ENCODE results near the gene EFNA4.

DNA sequence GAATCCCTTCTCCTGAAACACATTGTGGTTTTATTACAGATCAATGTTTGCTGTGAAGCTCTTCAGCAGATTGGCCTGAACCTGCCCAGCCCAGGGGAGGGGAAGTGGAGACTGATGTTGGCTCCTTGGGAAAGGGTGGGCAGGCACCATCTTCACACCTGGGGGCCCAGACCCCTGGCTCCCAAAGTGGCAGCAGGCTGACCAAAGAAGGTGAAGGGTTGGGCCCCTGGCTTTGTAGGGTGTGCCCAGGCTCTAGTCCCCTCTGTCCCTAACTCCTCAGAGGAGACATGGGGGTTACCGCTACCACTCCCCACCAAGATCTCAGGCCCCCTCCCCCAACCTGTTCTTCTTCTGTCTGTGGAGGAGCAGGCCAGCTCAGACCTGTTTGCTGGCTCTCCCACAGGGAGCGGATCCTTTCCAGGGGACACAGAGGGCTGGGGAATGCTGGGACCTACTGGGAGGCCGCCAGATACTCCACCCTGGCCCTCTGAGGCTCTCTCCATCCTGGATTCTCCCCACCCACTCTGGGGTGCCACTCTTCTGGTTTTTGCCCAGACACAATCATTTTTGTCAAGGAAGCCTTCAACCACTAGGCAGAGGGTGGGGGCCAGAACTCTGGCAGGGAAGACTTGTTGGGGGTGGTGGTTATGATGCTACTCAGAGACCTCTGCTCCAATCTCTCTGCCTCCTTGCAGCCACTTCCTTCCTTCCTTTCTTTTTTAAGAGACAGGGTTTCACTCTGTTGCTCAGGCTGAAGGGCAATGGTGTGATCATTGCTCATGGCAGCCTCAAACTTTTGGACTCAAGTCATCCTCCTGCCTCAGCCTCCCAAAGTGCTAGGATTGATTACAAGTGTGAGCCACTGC lies 10.1 kb downstream of the EFNA4 start:
- TF ChIP-seq, protein P1, sequence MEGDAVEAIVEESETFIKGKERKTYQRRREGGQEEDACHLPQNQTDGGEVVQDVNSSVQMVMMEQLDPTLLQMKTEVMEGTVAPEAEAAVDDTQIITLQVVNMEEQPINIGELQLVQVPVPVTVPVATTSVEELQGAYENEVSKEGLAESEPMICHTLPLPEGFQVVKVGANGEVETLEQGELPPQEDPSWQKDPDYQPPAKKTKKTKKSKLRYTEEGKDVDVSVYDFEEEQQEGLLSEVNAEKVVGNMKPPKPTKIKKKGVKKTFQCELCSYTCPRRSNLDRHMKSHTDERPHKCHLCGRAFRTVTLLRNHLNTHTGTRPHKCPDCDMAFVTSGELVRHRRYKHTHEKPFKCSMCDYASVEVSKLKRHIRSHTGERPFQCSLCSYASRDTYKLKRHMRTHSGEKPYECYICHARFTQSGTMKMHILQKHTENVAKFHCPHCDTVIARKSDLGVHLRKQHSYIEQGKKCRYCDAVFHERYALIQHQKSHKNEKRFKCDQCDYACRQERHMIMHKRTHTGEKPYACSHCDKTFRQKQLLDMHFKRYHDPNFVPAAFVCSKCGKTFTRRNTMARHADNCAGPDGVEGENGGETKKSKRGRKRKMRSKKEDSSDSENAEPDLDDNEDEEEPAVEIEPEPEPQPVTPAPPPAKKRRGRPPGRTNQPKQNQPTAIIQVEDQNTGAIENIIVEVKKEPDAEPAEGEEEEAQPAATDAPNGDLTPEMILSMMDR (optimal IDR thresholded peaks at IDR 0.05 in 1 of 3, IDR thresholded peaks at IDR 0.05 in 1 of 3, conservative IDR thresholded peaks at IDR 0.05 in 1 of 3; ENCODE audit: extremely low read depth in 1 of 3, insufficient read depth in 2 of 3, low read length in 3 of 3) = no peak
- no peak for TF ChIP-seq EZH2 (IDR thresholded peaks at IDR 0.05; ENCODE audit: low read length)

Measured in keratinocyte (primary cell).